Measurements from ENCODE around the gene OSTC.
"Not testable (repeated sequence)": the region's sequence is repeated elsewhere in the genome, so short reads cannot be mapped to it uniquely, and the experiment has no call there.

The OSTC gene

DNA sequence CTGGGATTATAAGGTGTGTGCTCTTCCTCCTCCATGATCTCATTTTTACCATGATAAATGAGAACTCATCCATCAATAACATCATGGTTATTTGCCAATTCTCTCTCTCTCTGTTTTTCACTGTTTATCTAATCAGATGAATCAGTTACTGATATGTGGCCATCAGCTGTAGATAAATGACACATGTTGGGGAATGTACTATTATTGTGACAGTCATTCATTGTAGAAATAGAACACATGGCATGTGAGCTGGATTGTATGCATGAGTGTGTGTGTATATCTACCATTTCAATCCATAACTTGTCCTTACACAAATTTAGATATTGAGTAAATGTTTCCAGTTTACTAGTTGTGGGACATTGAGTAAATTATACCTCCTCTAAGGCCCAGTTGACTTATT lies 53.0 kb downstream of the OSTC start:
- no peak for DNase-seq
- in situ Hi-C loops (cut with HindIII; ENCODE audit: low pct_ligation_motif_present, low pct_unique_long_range_greater_than_20kb, low sequenced_read_pairs), result no loop called here

DNA sequence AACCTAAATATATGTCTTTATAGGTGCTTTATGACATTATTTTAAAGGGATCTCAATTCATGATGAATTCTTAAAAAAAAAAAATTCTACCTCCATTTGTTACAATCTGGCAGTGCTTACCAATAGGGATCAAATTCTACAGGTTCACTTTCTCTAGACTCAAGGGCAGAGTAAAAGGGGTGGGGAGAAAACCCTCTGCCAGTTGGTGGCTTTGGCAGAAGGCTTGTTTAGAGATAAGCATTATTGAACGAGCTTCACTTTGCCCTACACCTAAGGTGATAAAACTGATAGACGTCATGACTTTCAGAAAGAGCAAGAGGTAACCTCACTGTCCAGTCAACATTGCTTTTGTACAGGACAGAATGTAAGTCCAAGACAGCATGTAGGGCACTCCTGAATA lies 53.6 kb downstream of the OSTC start:
- in situ Hi-C loops (cut with HindIII; ENCODE audit: low pct_ligation_motif_present, low pct_unique_long_range_greater_than_20kb, low sequenced_read_pairs), result no loop called here
- no peak for DNase-seq

DNA sequence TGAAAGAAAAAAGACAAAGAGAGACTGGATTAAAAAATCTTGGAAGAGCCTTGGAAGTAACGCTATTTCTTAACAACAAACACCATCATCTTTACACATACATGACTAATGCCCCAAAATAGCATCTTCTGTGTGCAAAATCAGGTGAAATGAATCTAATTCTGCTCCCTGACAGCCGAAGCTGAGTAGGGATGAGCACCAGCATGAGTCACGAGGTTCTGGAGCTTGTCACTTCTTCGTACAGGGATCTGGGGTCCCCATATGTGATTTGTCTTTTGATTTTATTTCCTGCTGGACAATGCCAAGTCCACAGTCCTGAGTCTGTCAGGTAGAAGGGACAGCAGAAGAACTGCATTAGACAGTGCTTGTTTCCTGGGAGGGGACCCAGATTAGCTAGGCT lies 55.9 kb downstream of the OSTC start:
- DNase-seq, result no peak
- in situ Hi-C loops (cut with HindIII; ENCODE audit: low pct_ligation_motif_present, low pct_unique_long_range_greater_than_20kb, low sequenced_read_pairs), result no loop called here

DNA sequence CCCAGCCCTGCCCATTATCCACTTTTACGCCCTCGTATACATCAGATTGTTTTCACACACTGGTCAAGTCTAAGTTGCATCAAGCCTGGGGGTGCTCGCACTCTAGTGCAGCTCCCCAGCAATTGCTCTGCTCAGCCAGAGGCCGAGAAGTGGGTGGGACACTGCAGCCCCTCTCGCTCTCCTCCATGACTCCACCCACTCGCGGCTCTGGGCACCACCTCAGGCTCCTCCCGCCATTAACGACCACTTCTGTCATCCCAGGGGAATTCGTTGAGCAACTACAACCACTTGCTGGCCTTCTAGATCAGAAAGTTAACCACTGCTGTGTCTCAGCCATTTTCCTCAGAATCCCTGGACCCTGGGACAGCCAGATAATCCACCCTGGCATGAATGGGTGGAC lies 58.8 kb downstream of the OSTC start:
- in situ Hi-C loops (cut with HindIII; ENCODE audit: low pct_ligation_motif_present, low pct_unique_long_range_greater_than_20kb, low sequenced_read_pairs), result no loop called here
- DNase-seq, result no peak

DNA sequence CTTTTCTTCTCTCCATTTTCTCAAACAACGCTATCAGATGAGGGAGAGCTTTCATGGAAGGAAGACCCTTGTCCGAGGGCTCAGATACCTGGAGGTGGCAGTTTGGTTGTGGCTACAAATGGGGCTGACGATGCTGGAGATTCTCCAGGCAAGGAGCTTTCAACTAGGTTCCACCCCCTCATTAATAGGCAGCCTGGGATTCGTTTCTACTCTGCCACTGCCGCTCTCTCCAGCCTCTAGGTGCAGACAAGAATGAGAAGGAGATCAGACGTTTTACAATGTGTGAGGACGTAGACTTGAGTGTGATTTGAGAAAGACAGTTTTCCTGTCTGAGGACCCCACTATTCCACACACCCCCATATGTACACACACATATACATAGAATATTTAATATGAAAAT lies 59.3 kb downstream of the OSTC start:
- no peak for DNase-seq
- in situ Hi-C loops (cut with HindIII; ENCODE audit: low pct_ligation_motif_present, low pct_unique_long_range_greater_than_20kb, low sequenced_read_pairs), result no loop called here

DNA sequence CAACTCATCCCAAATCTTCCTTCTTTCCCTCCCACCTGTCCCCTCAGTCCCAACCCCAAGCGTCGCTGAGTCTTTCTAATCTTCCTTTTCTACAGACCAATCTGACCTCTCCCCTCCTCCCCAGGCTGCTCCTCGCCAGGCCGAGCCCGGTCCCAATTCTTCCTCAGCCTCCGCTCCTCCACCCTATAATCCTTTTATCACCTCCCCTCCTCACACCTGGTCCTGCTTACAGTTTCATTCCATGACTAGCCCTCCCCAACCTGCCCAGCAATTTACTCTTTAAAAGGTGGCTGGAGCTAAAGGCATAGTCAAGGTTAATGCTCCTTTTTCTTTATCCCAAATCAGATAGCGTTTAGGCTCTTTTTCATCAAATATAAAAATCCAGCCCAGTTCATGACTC lies 60.2 kb downstream of the OSTC start:
- in situ Hi-C loops (cut with HindIII; ENCODE audit: low pct_ligation_motif_present, low pct_unique_long_range_greater_than_20kb, low sequenced_read_pairs), result not testable (repeated sequence)

DNA sequence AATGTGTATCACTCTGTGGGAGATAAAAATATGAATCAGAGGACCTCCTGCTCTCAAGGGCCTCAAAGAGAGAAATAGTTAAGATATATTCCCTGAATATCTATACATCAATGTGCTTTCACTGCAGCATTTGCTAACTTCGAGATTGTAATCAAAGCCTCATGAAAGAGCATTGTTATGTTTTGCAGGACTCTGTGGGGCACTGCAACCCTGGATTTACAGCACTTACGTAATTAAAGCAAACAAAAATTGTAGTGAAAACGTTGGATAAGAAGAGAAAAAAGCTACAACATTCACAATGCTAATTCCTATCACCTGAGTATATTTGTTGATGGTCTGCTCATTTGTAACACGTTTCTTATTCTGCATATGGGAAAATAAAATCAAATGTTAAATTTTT lies 64.5 kb downstream of the OSTC start:
- DNase-seq, result no peak
- in situ Hi-C loops (cut with HindIII; ENCODE audit: low pct_ligation_motif_present, low pct_unique_long_range_greater_than_20kb, low sequenced_read_pairs), result no loop called here

More for the DNA sequence above, 60.2 kb downstream of the OSTC start:
- not testable (repeated sequence) for DNase-seq

DNA sequence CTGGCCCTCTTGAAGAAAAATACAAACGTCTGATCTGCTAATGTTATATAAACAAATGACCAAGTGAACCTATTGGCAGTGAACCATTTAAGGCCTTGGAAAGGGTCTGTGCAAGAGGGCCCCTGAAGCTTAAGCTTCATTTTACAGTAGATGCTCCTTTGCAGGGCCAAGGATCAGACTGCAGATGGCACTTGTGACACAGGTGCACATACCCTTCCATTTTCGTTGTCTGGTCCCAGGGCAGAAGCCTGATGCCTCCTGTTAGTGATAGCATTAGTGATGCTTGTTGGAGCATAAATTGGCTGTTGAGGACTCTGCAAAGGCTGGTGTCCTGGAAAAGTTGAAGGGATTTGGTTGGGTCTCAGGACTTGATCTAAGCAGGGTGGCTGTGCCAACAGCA lies 65.9 kb downstream of the OSTC start:
- in situ Hi-C loops (cut with HindIII; ENCODE audit: low pct_ligation_motif_present, low pct_unique_long_range_greater_than_20kb, low sequenced_read_pairs), result no loop called here
- no peak for DNase-seq

DNA sequence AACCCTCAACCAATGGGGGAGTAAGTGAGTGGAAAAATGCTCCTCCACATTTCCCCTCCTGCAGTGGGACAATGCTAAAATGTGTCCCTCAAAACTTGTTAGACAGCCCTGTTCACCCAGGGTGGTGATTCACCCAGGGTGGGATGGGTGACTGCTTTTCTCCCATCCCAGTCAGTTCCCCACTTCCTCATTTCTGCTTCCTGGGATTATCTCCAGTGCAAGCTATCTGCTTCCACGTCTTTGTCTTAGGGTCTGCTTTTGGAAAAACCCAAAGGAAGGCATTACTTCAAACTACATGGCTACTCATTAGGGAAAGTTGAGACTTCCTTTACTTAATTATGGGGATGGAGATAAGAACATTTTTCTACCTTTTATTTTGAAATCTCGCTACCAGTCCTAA lies 67.0 kb downstream of the OSTC start:
- no peak for DNase-seq
- in situ Hi-C loops (cut with HindIII; ENCODE audit: low pct_ligation_motif_present, low pct_unique_long_range_greater_than_20kb, low sequenced_read_pairs), result no loop called here
